GM11168 (cell line): Measurements from ENCODE around the gene GATA1.

Experiments used
- in situ Hi-C: fragments of 300-500 bp; cut with MboI; formaldehyde crosslinking; loops from one replicate; pipeline ENCODE4 v1.12.0; 2022; ENCODE audit warnings: low sequenced_read_pairs; ENCODE audit not compliant: unreplicated experiment

Gene GATA1

DNA sequence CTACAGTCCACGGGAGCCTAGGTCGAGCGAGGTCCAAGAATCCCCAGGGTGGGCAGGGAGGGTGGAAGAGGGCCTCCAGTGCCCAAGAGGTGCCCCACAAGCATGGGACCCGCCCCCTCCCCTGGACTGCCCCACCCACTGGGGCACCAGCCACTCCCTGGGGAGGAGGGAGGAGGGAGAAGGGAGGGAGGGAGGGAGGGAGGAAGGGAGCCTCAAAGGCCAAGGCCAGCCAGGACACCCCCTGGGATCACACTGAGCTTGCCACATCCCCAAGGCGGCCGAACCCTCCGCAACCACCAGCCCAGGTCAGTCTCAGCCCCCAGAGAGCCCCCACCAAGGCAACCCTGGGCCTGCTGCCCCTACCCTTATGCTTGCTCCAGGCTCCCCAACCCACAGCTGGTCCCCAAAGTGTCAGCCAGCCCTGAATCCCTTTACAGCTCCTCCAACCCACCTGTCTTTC is at the start of gene GATA1:
GATA1 (plus strand) TSS at position 250 of the 460 bp plus-strand sequence. CDS start 4,520 bp downstream, outside the sequence.
- in situ Hi-C loops, result no loop called here

DNA sequence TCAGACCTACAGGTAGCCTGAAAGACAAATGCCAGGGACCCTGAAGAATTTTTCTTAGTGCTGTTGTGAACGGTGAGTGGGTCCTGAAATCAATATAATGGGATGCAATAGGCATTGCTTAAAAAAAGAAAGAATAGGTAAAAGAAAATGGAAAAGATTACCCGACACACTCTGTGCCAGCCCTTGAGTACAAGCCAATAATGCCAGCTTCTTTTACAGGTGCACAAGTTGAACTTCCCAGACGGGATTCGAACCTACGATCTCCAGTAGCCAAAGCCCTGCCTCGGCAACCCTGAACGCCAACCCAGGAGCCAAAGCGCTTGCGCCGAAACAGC is 49.5 kb upstream of the GATA1 start:
- in situ Hi-C loops, result no loop called here

DNA sequence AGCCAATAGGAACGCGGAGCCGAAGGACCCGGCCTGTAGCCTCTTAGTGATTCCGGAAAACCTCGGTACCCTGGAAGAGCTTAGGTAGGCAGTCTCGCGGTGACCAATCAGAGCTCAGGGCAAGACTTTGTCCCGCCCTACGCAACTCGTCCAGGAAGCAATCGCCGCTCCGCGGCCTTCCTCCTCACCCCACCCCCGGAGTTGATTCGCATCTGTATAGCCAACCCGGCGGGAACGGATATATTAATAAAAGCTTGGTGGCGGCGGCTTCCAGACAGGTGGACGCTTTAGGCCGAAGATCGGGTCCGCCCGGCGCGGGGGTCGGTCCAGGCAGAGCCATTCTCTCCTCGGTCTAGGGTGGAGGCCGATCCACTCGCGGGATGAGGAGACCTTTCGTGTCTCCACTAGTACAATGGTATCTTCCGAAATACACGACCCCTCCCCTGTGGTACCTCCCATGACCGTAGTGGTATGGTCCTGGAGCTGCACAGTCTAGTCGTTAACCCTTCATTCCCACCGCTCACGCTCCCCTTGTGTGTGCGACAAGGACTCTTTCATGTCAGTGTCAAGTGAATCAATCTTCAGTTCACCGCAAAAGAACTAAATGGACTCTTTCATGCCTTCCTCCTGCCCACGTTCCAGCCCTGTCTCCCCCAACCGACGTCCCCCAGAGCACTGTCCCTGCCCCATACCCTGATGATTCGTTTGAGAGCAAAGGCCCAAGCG is 49.0 kb upstream of the GATA1 start:
- in situ Hi-C loops, result no loop called here

DNA sequence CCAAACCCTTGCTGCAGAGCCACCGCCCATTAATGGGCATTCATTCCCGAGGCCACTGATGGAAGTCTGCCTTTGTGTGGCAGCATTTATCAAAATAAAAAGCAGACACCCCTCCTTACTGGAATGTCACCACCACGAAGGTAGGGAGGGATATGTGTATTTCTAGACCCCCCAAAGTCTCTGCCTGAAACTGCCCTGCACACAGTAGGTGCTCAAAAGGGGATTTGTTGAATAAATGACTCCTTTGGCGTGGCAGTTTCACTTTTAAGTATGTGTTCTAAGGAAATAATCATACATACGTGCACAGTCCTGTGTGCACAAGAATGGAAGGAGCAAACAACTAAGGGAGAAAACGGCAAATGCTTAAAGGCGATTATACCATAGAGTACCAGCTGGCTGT is 48.5 kb upstream of the GATA1 start:
- in situ Hi-C loops, result no loop called here

DNA sequence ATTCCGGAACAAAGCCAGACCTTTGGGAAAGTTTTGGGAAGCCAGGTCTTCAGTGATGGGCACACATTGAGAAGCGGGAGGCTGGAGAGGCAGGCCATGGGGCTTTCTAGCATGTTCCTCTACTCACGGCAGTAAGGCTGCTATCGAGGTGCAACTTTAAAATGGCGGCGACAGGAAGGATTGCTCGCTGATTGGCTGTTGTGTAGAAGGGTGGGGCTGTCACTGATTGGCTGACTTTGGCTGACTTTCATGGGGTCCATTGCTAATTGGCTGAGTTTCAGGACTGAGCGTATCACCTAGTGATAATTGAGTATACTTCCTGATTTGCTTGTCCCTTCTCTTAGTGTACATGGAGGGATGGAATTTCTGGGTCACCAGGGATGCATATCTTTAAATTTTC is 44.6 kb upstream of the GATA1 start:
- in situ Hi-C loops, result no loop called here

DNA sequence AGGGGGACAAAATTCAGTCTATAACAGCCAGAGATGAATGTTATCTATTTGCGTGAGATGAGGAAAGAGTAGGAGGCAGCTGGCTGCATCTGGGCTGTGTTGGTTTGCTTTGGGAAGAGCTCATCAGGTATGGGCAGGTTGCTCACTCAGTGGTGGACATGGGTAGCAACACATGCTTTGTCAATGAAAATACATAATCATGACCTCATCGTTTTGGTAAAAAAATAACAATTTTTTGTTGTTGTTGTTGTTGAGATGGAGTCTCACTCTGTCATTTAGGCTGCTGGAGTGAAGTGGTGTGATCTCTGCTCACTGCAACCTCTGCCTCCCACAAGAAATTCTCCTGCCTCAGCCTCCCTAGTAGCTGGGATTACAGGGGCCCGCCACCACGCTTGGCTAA is 41.2 kb upstream of the GATA1 start:
- in situ Hi-C loops, result no loop called here

DNA sequence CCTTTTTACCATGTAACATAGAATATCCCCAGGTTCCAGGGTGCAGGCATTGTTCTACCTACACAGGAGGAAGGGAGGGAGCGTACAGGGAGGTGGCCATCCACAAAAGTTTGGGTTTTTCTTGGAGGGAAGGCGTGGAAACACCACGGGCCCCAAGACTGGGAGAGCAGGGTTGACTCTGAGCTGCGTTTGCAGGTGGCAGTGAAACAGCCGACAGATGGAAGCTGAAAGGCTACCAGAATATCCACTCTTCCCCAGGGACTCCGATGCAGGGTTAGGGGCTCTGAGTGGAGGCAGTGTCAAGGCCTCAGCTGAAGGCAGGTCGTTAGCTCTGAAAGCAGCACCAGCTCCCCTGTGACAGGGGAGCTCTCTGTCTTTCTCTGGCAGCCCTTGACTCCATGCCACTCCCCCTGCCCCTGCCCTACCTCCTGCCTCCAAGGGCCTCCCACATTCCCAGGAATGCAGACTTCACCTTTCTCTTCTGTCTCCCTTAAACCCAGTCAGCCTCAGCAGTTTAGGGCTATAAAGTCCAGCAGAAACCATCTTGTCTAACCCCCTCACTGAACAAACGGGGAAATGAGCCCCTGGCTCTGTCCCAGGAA is 38.9 kb upstream of the GATA1 start:
- in situ Hi-C loops, result no loop called here

DNA sequence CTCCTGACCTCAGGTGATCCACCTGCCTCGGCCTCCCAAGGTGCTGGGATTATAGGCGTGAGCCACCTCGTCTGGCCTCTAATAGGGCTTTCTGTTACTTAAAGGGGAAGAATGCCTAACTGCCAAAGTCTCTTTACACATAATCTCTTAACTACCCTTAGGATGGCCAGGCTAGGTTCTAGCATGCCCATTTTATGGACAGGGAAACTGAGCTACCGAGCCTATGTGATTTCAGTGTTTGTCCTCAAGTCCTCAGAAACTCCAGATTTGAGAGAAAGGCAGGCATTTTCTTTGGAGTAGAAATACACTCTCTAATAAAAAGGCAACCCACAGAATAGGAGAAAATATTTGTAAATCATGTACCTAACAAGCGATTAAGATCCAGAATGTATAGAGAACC is 37.2 kb upstream of the GATA1 start:
- in situ Hi-C loops, result no loop called here

DNA sequence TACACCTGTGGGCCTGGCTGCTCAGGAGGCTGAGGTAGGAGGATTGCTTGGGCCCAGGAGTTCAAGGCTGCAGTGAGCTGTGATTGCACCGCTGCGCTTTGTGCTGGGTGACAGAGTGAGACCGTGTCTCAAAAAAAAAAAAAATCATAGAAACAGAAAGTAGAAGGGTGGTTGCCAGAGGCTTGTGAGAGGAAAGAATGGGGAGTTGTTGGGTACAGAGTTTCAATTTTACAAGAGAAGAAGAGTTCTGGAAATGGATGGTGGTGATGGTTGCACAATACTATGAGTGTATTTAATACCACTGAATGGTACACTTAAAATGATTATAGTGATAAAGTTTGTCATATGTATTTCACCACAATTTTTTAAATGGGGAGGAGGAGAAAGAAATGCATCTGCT is 35.0 kb upstream of the GATA1 start:
- in situ Hi-C loops, result loop anchor here (5.0 kb wide), 1 partner anchor 49 kb away; no protein-coding TSS in a partner anchor

DNA sequence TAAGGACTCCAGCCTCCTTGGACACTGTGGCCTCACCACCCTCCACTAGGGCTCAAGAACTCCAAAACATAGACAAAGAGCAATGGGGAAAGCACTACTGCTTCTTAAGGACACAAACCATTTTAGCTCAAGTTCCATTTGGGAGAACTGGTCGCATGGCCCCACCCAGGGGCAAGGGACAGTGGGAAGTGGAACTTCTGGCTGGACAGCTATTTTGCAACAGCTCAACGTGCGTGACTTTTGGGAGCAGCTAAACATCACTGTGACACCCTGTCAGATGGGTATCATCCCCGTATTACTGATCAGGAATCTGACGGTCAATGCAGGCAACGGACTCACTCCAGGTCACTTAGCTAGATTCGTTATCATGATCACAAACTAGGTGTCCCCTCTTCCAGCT is 33.9 kb upstream of the GATA1 start:
- in situ Hi-C loops, result loop anchor here (5.0 kb wide), 1 partner anchor 50 kb away; no protein-coding TSS in a partner anchor

DNA sequence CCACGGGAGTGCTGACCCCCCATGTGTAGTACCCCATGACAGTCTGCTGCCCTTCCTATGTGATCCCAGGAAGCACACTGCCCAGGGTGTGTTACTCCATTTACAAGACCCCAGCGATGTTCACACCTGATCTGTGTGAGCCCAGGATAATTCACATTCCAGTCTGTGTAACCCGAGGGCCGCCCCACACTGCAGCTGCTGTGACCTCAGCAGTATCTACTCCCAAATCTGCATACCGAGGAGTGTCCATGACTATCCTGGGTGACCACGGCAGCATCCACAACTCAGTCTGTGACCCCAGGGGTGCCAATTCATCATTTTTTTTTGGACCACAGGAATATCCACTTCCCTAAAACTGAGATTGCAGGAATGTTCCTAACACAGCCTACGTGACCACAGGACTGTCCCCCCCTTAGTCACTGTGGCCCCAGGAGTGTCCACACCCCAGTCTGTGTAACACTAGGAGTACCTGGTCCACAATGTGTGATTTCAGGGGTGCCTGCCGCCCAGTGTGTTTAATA is 32.6 kb upstream of the GATA1 start:
- in situ Hi-C loops, result loop anchor here (5.0 kb wide), 1 partner anchor 51 kb away; no protein-coding TSS in a partner anchor

DNA sequence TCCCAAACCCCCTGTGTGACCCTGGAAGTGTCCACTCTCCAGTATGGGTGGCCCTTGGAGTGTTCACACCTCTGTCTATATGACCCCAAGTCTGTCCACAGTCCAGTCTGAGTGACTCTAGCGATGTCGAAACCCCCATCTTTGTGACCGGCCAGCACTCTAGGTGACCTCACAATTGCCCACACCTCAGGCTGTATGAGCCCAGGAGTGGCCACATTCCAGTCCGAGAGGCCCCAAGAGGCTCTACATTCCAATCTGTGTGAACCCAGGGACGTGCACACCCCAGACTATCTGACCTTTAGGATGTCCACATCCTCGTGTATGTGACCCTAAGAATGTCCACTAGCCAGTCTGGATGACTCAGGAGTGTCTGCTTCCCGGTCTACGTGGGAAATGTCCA is 32.2 kb upstream of the GATA1 start:
- in situ Hi-C loops, result loop anchor here (5.0 kb wide), 1 partner anchor 52 kb away; no protein-coding TSS in a partner anchor

DNA sequence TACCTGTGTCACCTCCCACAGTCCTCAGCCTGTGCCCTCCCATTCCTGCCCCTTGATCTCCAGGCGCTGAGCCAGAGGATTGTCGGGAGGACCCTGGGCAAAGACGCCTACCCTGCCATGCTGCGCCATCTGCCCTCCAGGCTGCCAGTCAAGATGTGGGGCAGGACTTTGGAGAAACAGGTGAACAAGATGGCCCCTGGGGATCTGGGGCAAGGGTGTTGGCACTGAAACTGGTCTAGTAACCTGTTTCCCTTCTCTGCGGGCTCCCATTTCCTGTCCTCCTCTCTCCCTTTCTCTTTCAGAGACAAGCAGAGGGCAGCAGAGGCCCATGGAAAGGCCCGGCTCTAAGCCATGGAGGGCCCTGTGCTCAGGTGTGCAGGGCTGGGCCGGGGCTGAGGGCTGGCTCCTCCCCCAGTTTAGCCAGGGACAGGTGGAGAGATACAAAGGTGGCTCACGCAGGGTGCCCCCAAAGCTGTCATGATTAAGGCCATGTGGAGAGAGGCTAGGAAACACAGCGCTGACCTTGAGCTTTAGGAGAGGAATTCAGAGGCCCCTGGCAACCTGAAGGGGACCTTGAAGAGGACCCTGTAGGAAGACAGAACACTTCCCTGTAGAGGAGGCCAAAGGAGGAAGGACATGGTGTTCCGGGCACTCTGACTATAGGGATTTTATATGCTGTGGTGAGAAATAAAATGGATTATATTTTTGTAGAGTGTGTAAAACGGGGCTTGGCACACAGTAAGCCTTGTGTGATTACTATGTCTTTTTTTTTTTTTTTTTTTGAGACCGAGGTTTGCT is 24.5 kb upstream of the GATA1 start, which contains the start of gene GLOD5:
GLOD5 (plus strand) TSS at position 74 of the 798 bp plus-strand sequence; CDS start at position 118, 44 bp downstream.
- in situ Hi-C loops, result no loop called here

DNA sequence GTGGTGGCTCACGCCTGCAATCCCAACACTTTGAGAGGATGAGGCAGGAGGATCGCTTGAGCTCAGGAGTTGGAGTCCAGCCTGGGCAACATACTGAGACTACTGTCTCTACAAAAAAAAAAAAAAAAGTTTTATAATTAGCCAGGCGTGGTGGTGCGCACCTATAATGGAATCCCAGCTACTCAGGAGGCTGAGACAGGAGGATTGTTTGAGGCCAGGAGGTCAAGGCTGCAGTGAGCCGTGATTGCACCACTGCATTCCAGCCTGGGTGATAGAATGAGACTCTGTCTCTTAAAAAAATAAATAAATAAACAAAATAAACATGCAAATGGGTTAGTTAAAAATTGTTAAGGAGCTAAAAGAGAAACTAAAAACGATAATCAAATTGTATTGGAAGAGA is 17.2 kb upstream of the GATA1 start:
- in situ Hi-C loops, result no loop called here

DNA sequence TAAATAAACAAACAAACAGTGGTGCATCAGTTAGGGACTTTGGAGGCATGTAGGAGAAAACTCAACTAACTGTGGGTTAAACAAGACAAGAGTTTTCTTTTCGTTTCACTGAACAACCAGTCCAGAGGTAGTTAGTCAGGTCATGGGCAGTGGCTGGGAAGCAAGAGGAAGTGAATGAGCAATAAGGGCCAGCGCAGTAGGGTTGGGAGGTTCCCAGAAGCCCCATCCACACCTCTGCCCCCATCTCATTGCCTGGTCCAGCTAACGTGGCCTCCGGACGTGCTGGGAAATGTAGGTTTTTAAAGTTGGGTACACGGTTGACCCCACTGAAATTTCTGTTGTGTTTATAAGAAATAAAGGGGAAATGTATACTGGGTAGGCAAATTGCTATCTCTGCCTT is 16.1 kb upstream of the GATA1 start:
- in situ Hi-C loops, result no loop called here

DNA sequence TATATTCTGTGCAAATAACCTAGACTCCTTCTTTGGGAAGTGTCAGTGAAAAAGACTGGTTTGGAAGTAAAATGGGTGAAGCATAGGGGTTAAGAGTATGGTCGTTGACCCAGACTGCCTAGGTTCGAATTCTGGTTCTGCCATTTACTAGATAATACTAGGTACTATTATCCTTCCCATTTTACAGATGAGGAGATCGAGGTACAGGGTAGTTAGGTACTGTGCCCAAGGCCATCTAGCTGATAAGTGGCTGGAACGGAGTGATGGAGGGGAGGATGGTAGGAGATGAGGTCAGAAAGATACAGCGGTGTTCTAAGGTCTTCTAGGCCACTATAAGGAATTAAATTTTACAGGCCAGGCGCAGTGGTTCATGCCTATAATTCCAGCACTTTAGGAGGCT is 13.8 kb upstream of the GATA1 start:
- in situ Hi-C loops, result no loop called here

DNA sequence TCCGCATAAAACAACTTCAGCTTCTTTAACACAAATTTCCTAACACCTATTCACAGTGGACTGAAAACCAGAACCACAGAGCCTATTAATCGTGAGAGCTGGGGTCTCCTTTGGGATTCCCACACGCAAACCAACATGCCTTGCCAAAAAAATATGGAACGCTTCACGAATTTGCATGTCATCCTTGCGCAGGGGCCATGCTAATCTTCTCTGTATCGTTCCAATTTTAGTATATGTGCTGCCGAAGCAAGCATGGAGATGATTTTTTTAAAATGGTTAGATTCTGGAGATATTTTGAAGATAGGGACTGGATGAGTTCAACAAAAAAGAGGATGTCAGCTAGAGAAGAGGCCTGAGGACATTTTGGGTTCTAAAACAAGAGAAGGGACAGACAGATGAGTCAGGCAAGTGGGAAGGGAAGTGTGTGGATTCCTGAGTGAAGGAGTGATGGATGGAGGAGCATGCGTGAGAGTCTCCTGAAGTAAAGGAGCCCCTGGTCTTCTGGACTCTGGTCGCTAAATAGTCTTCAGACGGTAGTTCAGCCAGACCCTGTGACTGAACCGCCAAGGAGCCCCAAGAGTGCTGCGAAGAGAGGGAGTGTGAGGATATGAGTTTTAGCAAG is 9.5 kb upstream of the GATA1 start:
- in situ Hi-C loops, result no loop called here

DNA sequence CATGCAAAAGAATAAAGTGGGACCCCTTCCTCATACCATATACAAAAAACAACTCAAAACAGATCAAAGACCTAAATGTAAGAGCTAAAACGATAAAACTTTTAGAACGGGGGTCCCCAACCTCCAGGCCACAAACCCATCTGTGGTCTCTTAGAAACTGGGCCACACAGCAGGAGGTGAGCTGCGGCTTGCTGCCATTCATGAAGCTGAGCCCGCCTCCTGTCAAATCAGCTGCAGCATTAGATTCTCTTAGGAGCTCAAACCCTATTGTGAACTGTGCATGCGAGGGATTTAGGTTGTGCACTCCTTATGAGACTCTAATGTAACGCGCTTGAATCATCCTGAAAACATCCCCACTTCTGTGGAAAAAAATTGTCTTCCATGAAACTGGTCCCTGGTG is 7.0 kb upstream of the GATA1 start:
- in situ Hi-C loops, result no loop called here

DNA sequence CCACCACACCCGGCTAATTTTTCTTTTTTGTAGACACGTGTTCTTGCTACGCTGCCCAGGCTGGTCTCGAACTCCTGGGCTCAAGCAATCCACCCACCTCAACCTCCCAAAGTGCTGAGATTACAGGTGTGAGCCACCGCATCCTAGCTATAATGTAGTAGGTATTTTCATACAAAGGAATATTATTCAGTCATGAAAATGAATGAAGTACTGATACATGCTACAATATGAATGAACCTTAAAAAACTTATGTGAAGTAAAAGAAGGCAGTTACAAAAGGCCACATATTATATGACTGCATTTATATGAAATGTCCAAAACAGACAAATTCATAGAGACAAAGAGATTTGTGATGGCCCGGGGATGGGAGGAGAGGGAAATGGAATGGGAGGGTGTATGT is 4.7 kb upstream of the GATA1 start:
- in situ Hi-C loops, result no loop called here

DNA sequence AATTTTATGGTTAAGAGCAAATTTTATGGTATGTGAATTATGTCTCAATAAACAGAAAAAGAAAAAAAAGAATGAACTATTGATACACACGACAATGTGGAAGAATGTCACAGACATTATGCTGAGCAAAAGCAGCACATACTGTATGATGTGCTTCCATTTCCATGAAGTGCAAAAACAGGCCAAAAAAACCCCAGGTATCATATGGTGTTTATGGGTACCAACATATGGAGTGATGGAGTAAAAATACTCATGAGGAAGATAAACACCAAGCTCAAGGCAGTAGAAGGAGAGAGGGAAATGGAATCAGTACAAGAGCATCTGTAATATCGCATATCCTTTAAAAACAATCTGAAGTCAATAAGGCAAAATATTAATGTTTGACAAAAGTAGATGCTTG is 4.2 kb upstream of the GATA1 start:
- in situ Hi-C loops, result no loop called here
